GM21717 (cell line): ENCODE results near the gene ITGAD.
"Not testable (repeated sequence)": the region's sequence is repeated elsewhere in the genome, so short reads cannot be mapped to it uniquely, and the experiment has no call there.

Experiments
- ATAC-seq: cut with Tn5 transposase; IDR thresholded peaks from one replicate; pipeline ENCODE4 v1.9.1; 2021; ENCODE audit warnings: mild to moderate bottlenecking, moderate library complexity; ENCODE audit not compliant: unreplicated experiment

Gene ITGAD

DNA sequence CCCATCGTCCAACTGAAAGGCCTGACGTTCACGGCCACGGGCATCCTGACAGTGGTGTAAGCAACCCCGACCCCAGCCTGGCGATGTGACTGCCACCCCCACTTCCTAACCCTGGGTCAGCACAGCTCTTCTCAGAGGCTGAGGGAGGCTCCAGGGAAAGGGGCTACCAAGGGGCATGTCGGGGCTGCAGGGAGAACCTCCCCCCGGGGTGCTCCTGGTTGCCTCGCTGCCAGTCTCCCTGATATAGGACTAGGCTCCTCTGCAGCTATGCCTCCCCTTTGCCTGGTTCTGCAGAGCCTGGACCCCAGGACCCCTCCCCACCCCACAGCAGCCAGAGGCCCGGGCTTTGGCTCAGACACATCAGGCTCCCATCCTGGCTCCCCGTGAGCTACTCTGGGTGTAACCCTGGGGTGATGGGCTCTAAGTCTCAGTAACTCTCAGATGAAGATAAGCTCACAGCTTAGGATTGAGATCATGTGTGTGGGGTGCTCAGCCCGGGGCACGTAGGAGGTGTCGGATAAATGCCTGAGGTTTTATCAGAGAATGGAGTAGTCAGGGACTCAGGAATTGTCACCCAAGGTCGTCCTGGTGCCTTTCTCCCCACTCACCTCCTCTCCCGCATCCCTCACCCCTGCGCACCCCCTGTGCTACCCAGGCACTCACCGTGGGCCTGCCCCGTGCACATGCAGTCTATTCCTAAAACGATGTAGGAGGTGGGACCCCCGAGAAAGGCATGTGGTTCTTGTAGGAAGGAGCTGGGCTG is 10.6 kb downstream of the ITGAD start:
- no peak for ATAC-seq

DNA sequence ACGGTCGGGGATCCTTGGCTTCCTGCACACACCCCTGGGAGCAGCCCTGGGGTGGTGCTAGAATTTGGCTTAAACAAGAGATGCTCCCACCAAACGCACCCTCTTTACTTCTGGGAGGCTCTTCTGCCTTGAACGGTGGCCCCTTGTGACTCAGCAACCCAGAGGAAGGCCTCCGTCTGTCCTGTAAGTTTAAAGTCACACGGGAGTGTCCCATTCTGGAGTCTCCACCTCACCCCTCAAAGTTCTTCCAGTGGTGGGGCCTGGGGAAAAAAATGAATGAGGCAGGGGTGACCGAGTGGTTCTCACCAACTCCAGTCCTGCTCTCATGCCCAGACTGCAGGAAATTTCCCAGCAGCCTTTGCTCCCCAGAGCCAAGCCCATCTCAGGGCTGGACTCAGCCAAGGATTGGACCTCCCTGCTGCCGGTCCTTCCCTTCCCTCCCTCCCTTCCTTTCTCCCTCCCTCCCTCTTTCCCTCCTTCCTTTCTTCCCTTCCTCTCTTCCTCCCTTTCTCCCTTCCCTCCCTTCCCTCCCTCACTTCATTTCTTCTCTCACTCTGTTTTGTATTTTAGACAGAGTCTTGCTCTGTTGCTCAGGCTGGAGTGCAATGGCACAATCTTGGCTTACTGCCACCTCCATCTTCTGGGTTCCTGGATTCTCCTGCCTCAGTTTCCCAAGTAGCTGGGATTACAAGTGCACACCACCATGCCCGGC is 11.4 kb downstream of the ITGAD start:
- ATAC-seq: no peak

DNA sequence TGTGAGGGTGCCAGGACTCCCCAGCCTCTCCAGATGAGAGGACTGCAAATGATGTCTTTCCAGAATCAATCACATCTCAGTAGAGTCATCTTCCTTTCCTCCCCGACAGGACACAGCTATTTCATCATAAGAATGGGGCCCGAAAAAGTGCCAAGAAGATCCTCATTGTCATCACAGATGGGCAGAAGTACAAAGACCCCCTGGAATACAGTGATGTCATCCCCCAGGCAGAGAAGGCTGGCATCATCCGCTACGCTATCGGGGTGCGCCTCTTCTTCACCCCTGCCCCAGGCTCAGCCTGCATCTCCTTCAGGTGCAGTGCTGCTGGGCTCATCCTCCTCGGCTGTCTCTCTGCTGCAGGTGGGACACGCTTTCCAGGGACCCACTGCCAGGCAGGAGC is 14.3 kb downstream of the ITGAD start:
- no peak for ATAC-seq

DNA sequence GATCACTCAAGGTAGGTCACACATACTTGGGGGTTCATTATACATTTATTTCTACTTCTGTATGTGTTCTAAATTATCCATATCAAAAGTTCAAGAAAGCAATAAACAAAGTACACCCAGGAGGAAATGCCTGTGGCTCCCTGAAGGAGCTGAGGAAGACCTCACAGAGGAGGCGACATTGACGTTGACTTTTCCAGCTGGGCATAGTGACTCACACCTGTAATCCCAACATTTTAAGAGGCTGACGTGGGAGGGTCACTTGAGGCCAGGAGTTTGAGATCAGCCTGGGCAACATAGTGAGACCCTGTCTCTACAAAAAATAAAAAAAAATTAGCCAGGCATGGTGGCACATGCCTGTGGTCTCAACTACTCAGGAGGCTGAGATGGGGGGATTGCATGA is 16.3 kb downstream of the ITGAD start:
- no peak for ATAC-seq

DNA sequence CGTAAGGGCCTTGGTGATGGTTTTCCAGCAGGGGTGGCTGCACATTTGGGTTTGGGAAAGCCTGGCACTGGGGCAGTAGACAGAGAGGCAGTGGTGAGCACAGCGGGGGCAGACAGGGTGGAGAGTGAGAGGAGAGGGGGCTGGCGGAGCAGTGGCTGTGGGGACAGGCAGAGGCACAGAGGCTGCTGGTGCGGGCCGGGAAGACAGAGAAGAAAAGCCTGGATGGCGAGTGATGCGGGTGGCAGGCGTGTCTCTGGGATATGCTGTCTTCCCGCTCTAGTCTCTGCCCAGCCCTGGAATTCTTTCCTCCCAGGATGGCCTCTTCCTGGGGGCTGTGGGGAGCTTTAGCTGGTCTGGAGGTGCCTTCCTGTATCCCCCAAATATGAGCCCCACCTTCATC is 16.9 kb downstream of the ITGAD start:
- no peak for ATAC-seq

DNA sequence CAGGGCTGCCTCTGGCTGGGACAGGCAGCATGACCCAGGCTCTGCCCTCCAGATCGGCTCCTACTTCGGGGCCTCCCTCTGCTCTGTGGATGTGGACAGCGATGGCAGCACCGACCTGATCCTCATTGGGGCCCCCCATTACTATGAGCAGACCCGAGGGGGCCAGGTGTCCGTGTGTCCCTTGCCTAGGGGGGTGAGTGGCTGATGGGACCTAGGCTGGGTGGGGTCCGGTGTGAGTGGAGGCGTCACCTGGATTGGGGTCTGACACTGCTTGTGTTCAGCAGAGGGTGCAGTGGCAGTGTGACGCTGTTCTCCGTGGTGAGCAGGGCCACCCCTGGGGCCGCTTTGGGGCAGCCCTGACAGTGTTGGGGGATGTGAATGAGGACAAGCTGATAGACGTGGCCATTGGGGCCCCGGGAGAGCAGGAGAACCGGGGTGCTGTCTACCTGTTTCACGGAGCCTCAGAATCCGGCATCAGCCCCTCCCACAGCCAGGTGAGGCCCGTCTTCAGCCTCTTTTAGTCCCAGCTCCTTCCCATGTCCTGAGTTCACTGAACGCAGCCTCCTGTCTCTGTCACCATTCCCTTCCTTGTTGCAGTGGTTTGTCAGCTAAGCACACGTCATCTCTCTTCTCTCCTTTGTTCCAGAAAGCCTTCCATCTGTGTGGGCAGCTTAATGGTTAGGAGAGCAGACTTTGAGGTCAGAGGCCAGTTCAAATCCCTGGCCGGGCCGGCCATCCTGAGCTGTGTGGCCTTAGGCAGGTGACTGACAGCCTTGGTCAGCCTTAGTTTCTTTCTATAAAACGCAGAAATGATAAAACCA is 18.1 kb downstream of the ITGAD start:
- ATAC-seq: no peak

DNA sequence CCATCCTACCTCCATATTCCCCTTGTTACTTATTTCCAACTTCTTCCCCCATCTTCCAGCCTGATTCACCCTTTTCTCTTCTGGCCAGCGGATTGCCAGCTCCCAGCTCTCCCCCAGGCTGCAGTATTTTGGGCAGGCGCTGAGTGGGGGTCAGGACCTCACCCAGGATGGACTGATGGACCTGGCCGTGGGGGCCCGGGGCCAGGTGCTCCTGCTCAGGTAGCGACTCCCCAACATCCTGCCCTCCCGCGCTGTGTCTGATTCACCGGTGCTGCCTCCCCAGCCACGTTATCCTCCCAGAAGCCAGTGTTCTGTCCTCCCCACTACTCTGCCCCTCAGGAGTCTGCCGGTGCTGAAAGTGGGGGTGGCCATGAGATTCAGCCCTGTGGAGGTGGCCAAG is 19.6 kb downstream of the ITGAD start:
- no peak for ATAC-seq

DNA sequence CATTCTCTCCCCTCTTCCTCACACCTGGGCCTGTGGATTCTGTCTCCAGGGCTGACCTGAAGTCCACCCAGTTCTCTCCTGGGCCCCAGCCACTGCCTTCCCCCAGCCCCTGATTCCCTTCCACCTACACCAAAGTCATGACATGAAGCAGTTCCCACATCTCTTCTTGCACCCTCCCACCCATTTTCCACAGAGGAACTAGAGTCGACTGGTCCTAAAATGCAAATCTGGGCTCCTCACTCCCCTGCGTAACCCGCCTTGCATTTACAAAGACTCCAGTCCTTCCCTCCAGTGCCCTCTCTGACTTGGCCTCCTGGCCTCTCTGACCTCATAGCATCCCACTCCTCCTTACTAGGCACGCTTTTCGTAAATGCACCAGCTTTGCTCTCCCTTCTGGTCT is 20.2 kb downstream of the ITGAD start:
- ATAC-seq: no peak

DNA sequence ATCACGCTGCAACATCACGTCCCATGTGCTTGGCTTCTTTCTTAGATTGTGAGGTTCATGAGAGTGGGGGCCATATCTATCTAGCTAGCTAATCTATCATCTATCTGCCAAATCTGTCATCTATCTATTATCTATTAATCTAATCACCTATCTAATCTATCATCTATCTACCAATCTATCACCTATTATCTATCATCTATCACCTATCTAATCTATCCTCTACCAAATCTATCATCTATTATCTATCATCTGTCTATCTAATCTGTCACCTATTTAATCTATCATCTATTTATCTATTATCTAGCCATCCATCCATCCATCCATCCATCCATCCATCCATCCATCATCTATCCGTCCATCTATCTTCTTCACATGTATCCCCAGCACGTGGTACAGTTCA is 20.8 kb downstream of the ITGAD start:
- ATAC-seq: no peak

DNA sequence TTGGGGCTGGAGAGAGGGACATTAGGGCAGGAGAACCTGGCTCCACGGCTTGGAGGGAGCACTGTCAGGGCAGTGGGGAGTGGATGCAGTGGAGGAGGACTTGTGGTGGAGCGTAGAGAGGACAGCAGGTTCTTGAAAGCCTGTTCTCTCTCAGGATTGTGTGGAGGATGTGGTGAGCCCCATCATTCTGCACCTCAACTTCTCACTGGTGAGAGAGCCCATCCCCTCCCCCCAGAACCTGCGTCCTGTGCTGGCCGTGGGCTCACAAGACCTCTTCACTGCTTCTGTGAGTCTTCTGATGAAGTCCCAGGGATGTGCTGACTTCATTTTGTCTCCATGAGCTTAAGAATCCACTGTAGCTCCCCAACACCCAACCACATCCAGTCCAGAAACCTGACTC is 21.6 kb downstream of the ITGAD start:
- ATAC-seq: no peak

DNA sequence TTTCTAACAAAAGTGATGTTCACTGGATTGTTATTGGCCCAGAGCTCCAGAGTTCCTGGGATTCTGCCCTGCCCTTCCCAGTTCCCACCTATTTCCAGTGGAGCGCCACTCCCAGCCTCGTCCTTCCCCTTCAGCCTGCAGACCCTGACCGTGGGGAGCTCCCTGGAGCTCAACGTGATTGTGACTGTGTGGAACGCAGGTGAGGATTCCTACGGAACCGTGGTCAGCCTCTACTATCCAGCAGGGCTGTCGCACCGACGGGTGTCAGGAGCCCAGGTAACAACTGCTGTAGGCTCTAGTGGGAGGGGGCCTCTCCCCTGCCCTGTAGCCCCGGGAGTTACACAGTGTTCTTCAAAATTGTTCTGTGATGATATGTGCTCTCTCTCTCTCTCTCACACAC is 23.2 kb downstream of the ITGAD start:
- no peak for ATAC-seq

DNA sequence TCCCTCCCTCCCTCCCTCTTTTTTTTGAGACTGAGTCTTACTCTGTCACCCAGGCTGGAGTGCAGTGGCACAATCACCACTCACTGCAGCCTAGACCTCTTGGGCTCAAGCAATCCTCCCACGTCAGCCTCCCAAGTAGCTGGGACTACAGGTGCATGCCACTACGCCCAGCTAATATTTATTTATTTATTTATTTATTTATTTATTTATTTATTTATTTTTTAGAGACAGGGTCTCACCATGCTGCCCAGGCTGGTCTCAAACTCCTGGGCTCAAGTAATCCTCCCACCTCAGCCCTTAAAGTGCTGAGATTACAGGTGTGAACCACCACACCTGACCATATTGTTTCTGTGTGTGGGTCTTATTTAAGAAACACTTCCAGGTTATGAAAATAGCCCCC is 23.9 kb downstream of the ITGAD start:
- ATAC-seq: not testable (repeated sequence)

DNA sequence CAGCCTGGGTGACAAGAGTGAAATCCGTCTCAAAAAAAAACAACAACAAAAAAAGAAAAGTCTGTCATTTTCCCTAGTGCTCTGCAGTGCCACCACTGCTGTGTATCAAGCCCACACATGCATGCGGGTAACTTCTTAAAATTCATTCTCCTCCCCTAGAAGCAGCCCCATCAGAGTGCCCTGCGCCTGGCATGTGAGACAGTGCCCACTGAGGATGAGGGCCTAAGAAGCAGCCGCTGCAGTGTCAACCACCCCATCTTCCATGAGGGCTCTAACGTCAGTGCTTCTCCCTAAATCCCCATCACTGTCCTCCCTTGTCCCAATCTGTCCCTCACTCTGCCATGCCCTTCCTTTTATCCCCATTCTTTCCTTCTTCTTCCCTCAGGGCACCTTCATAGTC is 24.8 kb downstream of the ITGAD start:
- no peak for ATAC-seq

DNA sequence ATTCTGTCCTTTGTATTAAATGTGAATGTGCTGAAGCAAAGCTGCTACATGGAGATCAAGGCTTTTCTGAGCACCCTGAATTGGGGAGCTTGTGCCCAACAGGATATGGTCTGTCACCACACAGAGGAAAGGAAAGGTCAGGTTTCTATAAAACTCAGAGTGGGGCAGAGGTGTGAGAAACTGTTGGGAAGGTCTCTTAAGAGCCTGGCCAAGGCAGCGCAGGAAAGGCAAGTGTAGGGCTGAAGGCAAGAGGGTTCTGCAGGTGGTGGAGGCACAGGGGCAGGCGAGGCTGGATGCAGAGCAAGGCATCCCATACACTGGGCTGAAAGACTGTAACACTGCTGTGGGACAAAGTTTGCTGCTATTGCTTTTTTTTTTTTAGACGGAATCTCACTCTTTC is 26.9 kb downstream of the ITGAD start:
- ATAC-seq: no peak

DNA sequence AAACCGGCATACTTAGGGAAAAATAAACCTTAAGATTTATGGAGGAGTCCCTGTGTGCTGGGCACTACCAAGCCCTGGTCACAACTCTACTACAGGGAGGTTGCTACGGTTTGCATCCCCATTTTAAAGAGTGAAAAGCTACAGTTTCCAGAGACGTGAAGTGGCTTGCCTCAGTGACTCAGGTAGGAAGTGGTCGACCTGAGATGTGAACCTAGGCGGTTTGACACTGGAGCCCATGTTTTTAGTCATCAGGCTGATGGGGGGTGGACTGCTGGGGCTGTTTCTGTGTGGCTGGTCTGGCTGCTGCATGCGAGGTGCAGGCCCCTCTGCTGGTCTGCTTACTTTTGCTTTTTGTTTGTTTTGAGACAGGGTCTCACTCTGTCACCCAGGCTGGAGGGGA is 28.5 kb downstream of the ITGAD start:
- ATAC-seq: no peak

DNA sequence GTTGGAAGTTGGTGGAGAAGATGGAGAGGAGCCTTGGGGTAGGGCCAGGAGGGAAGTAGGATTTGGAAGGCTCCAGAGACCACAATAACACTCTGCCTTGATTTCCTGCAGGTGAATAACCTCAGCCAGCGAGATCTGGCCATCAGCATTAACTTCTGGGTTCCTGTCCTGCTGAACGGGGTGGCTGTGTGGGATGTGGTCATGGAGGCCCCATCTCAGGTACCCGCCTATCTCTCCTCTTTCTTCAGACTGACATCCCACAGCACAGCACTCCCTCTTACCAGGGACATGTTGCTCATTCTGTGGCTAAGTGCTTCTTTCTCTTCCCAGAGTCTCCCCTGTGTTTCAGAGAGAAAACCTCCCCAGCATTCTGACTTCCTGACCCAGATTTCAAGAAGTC is 30.1 kb downstream of the ITGAD start:
- no peak for ATAC-seq

DNA sequence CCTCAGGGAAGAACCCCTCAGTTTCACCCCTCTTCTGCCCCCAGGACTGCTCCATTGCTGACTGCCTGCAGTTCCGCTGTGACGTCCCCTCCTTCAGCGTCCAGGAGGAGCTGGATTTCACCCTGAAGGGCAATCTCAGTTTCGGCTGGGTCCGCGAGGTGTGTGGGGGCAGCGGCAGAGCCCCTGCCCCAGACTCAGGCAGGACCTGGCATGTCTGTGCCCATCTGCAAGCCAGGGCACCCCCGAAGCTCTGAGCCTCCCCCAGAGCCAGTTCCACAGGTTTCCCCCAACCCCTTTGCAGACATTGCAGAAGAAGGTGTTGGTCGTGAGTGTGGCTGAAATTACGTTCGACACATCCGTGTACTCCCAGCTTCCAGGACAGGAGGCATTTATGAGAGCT is 30.7 kb downstream of the ITGAD start:
- ATAC-seq: no peak

DNA sequence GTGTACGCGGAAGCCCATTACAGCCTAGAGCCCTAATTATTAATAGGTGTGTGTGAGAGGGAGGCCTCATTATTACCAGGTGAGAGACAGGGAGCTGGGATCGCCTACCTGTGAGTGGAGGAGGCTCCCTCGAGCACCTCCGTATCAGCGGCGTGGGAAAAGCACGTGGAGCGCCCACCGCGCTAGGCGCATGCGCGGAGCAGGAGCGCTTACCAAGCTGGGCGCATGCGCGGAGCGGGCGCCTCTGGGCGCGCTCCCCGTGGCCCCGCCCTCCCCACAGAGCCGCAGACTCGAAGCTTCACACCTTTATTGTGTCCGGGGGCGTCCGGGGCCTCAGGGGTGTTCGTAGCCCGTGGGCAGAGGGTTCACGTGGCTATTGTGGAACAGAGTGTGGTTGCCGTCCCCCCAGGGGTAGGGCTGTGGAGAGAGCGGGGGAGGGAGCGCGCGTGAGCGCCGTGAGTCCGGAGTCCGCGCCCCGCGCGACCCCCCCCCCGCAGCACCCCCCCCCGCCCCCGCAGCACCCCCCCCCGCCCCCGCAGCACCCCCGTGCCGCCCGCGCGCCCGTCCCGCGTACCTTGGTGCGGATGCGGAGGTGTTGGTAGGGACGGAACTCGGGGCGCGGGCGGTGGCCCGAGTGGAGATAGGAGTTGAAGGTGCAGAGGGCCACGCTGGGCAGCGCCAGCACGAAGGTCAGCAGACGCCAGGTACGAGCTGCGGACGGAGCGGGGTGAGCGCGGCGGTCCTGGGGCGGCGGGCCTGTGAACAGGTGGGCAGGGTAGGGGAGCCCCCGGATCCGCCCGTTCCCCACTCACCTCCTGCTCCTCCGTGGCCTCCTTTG is 34.5 kb downstream of the ITGAD start:
- no peak for ATAC-seq

DNA sequence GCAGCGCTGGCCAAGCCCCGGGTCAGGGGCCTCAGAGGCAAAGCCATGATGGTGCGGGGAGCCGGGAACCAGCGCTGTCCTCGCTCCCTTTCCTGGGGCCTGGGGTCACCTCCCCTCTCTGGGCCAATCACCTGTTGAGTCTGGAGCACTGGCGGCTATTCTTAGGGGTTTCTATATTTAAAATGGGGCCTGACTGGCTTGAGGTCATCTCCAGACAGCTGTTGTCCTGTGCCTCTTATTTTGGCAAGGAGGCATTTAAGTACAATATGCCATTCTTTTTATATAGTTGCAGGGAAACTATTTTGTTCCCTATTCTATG is 35.1 kb downstream of the ITGAD start, which contains the start of gene COX6A2:
COX6A2 (minus strand) TSS at position 82 of the 319 bp plus-strand sequence; CDS start at position 47, 35 bp downstream.
- ATAC-seq: no peak

DNA sequence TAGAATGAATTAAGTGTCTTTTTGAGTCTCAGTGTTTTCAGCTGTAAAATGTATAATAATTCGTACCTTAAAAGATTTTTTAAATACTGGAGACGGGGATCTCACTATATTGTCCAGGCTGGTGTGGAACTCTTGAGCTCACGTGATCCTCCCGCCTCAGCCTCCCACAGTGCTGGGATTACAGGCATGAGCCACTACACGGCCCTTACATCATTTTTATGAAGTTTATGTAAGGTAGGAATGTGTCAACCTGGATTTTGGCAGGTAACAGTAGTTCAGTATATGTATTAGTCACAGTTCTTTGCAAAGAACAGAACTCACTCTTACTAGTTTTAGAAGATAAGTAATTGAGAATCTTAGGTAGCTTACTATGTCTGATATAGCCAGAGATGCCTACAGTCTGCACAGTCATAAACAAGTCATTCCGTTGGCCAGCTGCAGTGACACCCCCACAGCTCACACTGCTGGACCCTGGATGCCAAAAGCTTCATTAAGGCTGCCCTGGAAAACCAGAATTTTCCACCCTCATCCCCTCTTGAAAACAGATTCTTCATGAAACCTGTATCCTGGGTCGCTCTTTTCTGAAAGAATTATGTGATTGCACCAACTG is 35.6 kb downstream of the ITGAD start:
- no peak for ATAC-seq

DNA sequence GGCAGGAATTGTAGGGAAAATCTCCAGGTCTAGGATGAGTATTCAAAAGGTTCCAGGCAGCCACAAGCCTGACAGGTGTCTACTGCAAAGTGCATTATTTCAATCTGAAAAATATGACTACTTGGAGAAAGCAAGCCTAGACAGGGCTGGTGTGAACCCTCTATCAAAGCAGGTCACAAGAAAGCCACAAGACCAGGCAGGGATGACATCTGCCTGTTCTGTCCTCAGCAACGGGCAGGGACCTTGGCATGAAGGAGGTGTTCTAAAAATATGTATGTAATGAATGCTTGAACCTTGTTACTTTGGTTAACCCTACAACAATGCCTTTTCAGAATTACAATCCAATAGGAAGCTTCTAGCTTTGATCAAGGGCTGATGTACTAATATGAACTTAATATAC is 36.2 kb downstream of the ITGAD start:
- no peak for ATAC-seq
